Upper lobe of right lung (tissue), 1 donor: Measurements from ENCODE around the gene USP20. TPM values are rescaled to one million over a fixed set of nuclear protein-coding genes. Genes with fewer than 3 reads are reported as not detected.

ENCODE experiments used
- ATAC-seq: fragments of 200-7000 bp; cut with Tn5 transposase; one replicate; pipeline ENCODE4 v1.9.1; 2020; ENCODE audit warnings: mild to moderate bottlenecking, moderate library complexity
- DNase-seq: peaks from one replicate; pipeline ENCODE4 v3.0.0-alpha.2; 2020
- H3K27ac ChIP-seq: fragments of 200-600 bp; one replicate; pipeline ENCODE4 v1.8.0; 2022
- H3K27me3 ChIP-seq: fragments of 200-600 bp; one replicate; pipeline ENCODE4 v1.8.0; 2022; ENCODE audit warnings: mild to moderate bottlenecking
- H3K36me3 ChIP-seq: fragments of 200-600 bp; one replicate; pipeline ENCODE4 v1.8.0; 2022
- H3K4me1 ChIP-seq: fragments of 200-600 bp; one replicate; pipeline ENCODE4 v1.8.0; 2022
- H3K4me3 ChIP-seq: fragments of 200-600 bp; one replicate; pipeline ENCODE4 v1.8.0; 2022; ENCODE audit warnings: mild to moderate bottlenecking
- H3K9me3 ChIP-seq: fragments of 200-600 bp; one replicate; pipeline ENCODE4 v1.8.0; 2022
- intact Hi-C: fragments of 100-400 bp; cut with DNase I; formaldehyde crosslinking; loops from one replicate; pipeline ENCODE4 v1.11.0; 2022
- total RNA-seq: library from RNA; stranded (reverse); fragmentation: NEBNext Ultra II Directional; extraction: Animal tissue kit (Norgen Biotek cat#: 25700); gene quantifications from one replicate; pipeline ENCODE4 v1.2.1, GENCODE V29; 2021
- TF ChIP-seq, protein P1 (sequence below): fragments of 200-600 bp; IDR thresholded peaks from one replicate; pipeline ENCODE4 v1.8.0; 2022; ENCODE audit warnings: antibody characterized with exemption
- donor health status: DM: no; HTN: yes; CAD: no; lungs with severe emphysema.

USP20 gene
- total RNA-seq, 1 donor from 2014 or later, result 21.4 TPM

DNA sequence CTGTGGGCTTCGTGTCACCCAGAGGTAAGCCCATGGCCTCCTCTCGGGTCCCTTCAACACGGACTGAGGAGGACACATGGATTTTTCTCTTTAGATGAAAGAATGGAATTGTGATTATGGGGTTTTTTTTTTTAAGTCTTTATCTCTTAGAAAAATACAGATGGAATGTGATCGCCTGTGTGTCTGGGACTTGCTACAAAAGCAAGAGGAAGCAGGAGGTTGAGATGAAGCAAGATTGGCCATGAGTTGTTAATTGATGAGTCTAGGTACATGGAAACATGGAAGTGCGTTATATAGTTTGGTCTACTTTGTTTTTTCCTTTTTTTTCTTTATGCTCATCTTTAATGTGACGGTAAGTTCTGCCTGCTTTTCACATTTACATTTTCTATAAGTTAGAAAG is 14.6 kb downstream of the USP20 start:
- Histone ChIP-seq H3K36me3 (peaks cover 50% of the 10 kb centered on the region), H3K4me1 (no peaks in the 10 kb centered on the region), H3K4me3 (no peak overlapping the region), H3K27ac (no peak overlapping the region), H3K27me3 (no peaks in the 10 kb centered on the region), H3K9me3 (no peaks in the 10 kb centered on the region)
- TF ChIP-seq, protein P1, sequence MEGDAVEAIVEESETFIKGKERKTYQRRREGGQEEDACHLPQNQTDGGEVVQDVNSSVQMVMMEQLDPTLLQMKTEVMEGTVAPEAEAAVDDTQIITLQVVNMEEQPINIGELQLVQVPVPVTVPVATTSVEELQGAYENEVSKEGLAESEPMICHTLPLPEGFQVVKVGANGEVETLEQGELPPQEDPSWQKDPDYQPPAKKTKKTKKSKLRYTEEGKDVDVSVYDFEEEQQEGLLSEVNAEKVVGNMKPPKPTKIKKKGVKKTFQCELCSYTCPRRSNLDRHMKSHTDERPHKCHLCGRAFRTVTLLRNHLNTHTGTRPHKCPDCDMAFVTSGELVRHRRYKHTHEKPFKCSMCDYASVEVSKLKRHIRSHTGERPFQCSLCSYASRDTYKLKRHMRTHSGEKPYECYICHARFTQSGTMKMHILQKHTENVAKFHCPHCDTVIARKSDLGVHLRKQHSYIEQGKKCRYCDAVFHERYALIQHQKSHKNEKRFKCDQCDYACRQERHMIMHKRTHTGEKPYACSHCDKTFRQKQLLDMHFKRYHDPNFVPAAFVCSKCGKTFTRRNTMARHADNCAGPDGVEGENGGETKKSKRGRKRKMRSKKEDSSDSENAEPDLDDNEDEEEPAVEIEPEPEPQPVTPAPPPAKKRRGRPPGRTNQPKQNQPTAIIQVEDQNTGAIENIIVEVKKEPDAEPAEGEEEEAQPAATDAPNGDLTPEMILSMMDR, result no peak
- intact Hi-C loops, result loop anchor here (5.0 kb wide), 1 partner anchor 448 kb away; no protein-coding TSS in a partner anchor
- no peak for ATAC-seq
- no peak for DNase-seq

DNA sequence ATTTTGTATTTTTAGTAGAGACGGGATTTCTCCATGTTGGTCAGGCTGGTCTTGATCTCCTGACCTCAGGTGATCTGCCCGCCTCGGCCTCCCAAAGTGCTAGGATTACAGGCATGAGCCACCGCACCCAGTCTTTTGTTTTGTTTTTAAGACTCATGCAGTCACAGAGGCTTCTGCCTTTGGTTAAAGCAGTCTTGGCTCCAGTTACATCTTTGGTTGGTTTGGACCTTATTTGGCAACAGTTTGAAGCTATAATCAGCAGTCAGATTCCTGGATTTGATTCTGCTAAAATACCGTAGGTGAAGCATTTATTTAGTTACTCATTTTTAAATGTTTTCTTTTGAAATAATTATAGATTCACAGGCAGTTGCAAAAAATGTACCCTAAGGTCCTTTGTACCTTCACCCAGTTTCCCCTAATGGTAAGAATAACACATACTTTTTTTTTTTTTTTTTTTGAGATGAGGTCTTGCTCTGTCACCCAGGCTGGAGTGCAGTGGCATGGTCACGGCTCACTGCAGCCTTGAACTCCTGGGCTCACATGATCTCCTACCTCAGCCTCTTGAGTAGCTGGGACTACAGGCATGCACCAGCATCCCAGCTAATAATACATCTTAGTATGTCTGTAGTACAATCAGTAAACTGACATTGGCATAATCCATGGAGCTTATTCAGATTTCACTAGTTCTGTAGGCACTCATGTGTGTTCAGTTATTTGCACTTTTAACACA is 15.7 kb downstream of the USP20 start:
- DNase-seq (no peak), ATAC-seq (no peak)
- Histone ChIP-seq H3K9me3 (no peaks in the 10 kb centered on the region), H3K27ac (no peak overlapping the region), H3K36me3 (peaks cover 51% of the 10 kb centered on the region), H3K4me1 (no peaks in the 10 kb centered on the region), H3K4me3 (no peak overlapping the region), H3K27me3 (no peaks in the 10 kb centered on the region)
- intact Hi-C loops, result no loop called here
- TF ChIP-seq, protein P1, result no peak

DNA sequence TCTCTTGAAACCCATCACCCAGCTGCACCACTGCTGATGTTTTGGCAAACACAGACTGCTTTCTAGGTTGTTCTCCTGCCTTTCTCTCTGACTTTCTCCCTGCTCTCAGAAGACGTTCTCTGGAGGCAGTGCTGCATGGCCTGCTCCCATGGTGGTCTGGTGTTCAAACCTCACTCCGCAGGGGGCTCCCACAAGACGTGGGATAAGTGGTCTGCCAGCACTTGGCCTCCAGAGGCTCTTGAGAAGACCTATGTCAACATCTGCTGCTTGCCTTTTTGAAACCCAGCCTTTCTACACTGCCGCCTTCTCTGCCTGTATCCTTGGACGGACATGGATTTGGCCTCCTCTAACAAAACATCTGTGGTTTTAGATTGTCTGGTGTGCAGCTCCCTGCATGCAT is 16.6 kb downstream of the USP20 start:
- TF ChIP-seq, protein P1, result no peak
- DNase-seq (no peak), ATAC-seq (no peak)
- Histone ChIP-seq H3K27me3 (no peaks in the 10 kb centered on the region), H3K4me3 (no peak overlapping the region), H3K4me1 (no peaks in the 10 kb centered on the region), H3K9me3 (no peaks in the 10 kb centered on the region), H3K36me3 (peaks cover 59% of the 10 kb centered on the region), H3K27ac (no peak overlapping the region)
- intact Hi-C loops, result no loop called here

DNA sequence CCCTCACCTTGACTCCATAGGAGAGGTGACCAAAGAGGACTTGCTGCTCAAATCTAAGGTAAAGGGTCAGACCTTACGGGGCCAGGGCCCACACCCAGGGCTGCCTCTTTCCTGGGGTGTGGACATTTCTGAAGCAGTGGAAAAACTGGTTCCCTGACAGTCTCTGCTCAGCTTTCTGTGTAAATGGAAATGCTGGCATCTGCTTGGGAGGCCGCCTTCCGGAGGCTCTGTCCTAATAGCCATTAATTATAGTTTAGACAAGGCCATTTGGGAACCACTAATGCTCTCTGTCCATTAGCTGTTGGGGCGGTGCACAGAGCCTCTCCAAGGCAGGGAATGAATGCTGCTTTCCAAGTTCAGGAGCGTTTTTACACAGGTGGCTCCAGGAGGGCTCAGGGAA is 17.3 kb downstream of the USP20 start:
- H3K4me1 ChIP-seq, result no peaks in the 10 kb centered on the region
- peaks cover 59% of the 10 kb centered on the region for H3K36me3 ChIP-seq
- H3K27me3 ChIP-seq, result no peaks in the 10 kb centered on the region
- no peaks in the 10 kb centered on the region for H3K9me3 ChIP-seq
- ATAC-seq (no peak), DNase-seq (no peak)
- TF ChIP-seq, protein P1, result no peak
- H3K27ac ChIP-seq, result no peak overlapping the region
- intact Hi-C loops, result no loop called here
- no peak overlapping the region for H3K4me3 ChIP-seq

DNA sequence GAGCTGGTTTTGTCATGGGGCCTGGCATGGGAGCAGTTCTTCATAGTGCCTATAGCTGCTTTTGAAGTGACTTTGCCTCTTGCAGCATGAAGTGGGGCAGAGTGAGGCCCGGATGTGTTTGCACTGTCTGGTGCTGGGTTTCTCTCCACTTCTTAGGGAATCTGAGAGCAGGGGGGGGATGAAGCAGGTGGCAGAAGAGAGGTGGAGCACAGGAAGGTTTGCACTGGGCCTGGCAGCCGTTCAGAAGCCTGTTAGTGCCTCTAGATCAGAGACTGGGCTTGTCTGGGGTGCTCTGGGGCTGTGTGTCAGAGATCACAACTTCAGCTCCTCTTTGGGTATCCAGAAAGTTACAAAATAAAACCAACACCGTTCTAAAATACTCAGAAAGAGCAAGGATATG is 18.4 kb downstream of the USP20 start:
- intact Hi-C loops, result no loop called here
- H3K36me3 ChIP-seq, result peaks cover 70% of the 10 kb centered on the region
- no peak overlapping the region for H3K27ac ChIP-seq
- no peaks in the 10 kb centered on the region for H3K27me3 ChIP-seq
- H3K4me3 ChIP-seq, result no peak overlapping the region
- H3K9me3 ChIP-seq, result no peaks in the 10 kb centered on the region
- ATAC-seq (no peak), DNase-seq (no peak)
- TF ChIP-seq, protein P1, result no peak
- no peaks in the 10 kb centered on the region for H3K4me1 ChIP-seq
